HG02970 (cell line): ENCODE results near the gene MBTPS1.

Experiments used
- ATAC-seq: cut with Tn5 transposase; IDR thresholded peaks from one replicate; pipeline ENCODE4 v1.9.1; 2021; ENCODE audit warnings: mild to moderate bottlenecking, moderate library complexity, moderate number of reproducible peaks; ENCODE audit not compliant: unreplicated experiment, low FRiP score

Gene MBTPS1

DNA sequence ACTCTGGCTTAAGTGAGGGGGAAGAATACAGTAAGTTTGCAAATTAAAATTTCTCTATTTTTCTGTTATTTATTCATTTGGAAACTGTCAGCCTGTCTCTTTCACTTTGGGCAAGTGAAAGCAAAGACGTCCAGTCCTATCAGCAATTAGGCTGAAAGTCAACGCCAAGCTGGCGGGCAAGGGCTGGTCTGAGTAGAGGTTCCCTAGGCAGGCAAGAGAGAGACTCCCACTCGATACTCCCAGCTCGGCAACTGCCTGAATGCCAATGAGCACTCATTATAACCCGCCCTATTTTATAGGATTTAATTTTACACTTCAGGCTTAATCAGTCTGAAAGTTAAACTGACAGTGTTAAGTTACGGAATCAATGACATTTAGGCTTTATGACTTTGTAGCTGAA, 59.8 kb downstream of the MBTPS1 start:
- ATAC-seq, result no peak

DNA sequence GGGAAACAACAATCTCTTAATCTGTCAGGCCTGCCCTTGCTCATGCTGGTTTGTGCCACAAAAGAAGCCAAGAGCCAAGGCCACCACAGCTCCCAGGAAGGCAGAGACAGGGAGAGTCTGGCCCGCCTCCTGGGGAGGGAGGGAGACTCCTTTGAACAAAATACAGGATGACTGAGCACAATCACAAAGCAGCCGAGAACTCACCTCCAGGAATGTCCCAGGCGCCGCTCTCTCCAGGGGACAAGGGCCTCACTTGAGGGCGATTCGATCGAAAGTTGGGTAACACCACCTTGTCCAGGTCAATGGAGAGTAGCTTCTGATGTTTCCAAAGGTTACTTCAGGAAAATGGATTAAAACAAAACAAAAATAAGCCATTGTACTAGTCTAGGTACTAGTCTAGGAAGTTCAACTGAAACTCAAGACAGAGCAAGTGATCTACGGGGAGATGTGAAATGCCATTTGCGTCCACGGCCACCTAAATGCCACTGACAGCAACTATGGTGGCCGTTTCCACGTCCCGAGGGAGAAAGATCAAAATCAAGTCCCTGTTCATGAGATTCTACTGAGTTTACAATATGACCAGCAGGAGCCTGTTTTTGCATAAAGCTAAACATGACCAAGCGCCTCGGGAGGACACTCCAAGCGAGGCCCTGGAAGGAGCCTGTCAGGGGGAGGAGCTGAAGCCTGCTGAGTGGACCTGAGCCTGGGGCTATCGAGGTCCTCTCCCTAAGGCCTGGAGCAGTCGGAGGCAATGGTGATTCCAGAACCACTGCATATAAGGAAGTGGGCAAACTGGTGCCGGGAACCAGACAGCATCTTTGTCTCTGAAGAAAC, 60.7 kb downstream of the MBTPS1 start:
- ATAC-seq, result no peak

- ATAC-seq, result no peak
Measured at GRCh38 chr16:84055366-84055765, 61.4 kb downstream of the MBTPS1 start.

DNA sequence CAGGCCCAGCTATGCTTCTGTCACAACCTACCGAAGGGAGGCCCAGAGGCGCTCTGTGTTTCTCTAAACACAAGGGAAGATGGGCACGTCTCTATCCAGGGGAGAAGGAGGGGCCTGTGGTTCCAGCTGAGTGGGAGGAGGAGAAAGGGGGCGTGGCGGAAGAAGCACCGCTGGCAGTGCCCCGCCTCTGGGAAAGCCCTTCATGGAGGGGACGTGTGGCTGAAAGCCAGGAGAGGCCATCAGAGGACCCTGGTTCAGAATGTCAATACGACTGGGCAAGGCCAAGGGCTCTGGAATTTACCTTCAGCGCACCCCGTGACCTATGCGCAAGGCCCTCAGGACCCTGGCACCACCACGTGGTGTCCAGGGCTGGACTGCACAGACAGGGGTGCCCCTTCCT, 61.8 kb downstream of the MBTPS1 start:
- ATAC-seq, result no peak

DNA sequence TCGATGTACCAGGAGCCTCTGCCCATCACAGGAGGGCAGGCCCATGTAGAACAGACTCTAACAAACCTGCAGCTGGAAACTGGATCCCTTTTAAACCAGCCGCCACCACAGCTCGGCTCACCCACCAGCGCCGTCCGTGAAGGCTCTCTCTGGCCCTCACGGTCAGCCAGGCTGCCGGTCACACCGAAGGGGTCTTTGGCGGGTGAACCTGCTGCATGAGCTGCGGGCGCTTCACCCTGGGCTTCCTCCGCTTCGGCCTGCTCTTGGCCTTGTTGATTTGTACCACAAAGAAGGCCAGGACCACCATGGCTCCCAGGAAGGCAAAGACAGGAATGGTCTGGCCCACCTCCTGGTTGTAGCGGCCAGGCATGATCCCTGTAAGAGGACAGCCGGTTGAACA, 62.5 kb downstream of the MBTPS1 start:
- ATAC-seq, result no peak

- no peak for ATAC-seq
Measured at GRCh38 chr16:84053237-84053636, 63.5 kb downstream of the MBTPS1 start.

GRCh38 chr16:84052071-84052622, 64.6 kb downstream of the MBTPS1 start:
- no peak for ATAC-seq

DNA sequence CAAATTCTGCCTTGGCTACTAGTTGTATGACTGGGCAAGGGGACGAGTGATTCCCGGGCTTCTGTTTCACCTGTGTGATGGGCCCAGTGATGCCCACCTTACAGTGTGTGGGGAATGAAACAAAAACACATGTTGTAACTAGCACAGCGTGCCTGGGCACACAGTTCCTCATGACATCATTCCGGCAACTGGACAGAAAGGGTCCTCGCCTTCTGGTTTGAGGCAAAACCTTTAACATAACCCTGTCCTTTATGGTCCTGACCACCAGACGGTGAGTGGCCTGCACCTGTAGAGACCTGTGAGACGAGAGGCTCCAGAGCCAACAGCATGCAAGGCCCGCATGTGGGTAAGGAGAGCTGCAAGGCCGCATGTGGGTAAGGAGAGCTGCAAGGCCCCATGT, 66.4 kb downstream of the MBTPS1 start:
- no peak for ATAC-seq

DNA sequence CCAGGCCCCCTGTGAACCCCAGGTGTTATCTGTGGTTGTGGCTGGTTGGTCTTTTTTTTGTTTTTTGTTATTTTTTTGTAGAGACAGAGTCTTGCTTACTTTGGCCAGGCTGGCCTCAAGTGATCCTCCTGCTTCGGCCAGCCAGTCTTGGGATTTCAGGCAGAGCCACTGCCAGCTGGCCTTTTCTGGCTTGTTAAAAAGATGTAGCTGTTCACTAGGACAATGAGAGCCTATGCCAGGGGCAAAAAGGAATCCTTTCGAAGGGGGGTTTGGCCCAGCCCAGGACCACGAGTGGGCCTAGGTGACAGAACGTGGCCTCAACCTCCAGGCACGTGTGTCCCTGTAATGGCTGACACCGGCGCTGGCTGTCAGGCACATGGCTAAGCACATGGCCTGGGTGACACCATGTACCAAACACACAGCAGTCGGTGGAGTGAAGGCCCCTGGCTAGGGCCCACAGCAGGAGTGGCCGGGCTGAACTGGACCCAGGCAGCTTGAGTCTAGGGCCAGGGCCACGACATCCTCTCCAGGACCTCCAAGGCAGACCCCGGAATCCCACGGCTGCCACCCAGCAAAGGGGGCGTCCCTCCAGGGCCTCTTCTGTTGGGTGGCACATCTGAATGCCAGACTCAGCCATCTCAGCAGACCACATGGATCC, 67.2 kb downstream of the MBTPS1 start:
- no peak for ATAC-seq

GRCh38 chr16:84048871-84049270, 67.9 kb downstream of the MBTPS1 start:
- no peak for ATAC-seq

GRCh38 chr16:84048270-84048669, 68.5 kb downstream of the MBTPS1 start:
- ATAC-seq, result no peak

- ATAC-seq, result no peak
Measured at GRCh38 chr16:84047626-84048025, 69.1 kb downstream of the MBTPS1 start.

DNA sequence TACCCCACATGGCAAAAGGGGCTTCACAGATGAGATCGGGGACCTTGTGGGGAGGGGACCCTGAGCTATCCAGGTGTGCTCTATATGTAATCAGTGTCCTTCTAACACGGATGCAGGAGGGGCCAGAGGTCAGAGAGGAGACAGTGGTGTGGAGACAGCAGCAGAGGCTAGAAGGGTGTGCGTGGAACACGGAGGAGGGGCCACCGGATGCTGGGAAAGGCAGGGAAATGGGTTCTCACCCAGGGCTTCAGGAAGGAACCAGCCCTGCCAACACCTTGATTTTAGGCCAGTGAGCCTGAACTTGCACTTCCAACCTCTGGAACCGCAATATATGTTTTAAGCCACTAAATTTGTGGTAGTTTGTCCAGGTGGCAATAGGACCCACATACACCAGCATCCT, 69.5 kb downstream of the MBTPS1 start:
- ATAC-seq, result no peak

GRCh38 chr16:84045818-84046470, 70.8 kb downstream of the MBTPS1 start:
- no peak for ATAC-seq

GRCh38 chr16:84045001-84045817, 71.5 kb downstream of the MBTPS1 start:
- no peak for ATAC-seq

- ATAC-seq, result no peak
Measured at GRCh38 chr16:84044118-84044488, 72.6 kb downstream of the MBTPS1 start.

GRCh38 chr16:84043486-84044117, 73.1 kb downstream of the MBTPS1 start:
- no peak for ATAC-seq

DNA sequence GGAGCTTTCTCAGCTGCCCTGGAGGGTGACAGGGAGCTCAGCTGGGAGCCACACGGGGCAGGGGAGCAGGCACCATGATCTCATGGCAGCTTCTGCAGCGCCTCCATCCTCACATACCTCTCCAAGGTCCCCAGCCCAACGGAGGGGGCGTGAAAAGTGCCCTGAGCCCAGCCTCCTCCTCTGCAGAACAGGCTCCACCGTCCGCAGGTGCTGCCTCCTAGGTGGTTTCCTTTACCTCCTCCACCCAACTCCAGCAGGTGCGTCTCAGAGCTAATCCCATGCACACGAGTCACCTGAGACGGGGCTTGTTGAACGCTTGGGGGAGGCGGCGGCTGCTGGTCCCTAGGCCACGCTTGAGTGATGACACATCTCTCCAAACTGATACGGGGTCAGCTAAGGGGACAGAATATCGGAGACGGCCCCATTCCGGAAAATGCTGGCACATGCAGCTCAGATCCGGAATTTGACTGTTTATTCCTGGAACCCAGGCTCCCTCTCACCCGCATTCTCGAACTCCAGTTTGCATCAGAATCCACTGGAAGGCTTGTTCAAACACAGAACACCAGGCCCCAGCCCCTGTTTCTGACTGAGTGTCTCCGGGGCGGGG, 73.8 kb downstream of the MBTPS1 start:
- no peak for ATAC-seq

- no peak for ATAC-seq
Measured at GRCh38 chr16:84042308-84042878, 74.3 kb downstream of the MBTPS1 start, which contains the start of gene SLC38A8. Gene SLC38A8, minus strand, starts transcription at chr16:84042795. Its CDS starts 638 bp downstream, at chr16:84042157.
